ENCODE data around the gene ANKRD34C. TPM values are rescaled to one million over a fixed set of nuclear protein-coding genes. Genes with fewer than 3 reads are reported as not detected.

ANKRD34C gene
- total RNA-seq, 1 donor from 2014 or later = not detected

DNA sequence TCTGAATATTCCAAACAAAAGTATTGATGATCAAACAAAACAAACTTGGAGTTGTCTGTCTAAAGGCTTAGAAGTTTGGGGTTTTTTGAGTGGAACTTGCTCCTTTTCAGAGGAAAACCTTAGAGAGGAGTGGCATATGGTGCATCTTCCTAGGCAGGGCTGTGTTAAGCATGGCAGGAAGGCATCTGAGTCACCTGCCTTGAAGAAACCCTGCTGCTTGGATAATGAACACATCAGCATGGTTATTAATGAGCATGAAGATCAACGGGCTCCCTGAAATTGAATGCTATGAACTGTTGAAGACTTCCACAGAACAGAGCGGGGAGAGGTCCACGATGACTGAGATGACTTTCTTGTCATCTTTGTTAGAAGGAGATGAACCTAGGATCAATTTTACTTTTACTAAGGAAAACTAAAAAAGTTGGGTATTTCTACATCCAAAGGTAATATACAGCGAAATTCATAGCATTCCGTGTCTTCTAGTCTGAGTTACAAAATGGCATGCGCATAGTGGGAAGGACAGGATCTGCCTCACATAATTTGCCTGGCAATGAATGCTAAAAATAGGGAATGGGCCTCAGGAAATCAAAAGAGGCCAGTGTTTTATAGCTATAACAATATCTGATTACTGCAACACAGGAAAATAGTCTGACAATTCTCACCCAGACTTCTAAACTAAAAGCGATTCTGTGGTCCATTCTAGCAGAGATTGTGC lies 16.8 kb downstream of the ANKRD34C start:
- no peak overlapping the region for H3K4me3 ChIP-seq
- no peaks in the 10 kb centered on the region for H3K4me1 ChIP-seq
- no peaks in the 10 kb centered on the region for H3K36me3 ChIP-seq
- intact Hi-C loops (cut with DNase I) = no loop called here
- H3K27me3 ChIP-seq = no peaks in the 10 kb centered on the region
- no peak overlapping the region for H3K27ac ChIP-seq
- TF ChIP-seq, protein P1, sequence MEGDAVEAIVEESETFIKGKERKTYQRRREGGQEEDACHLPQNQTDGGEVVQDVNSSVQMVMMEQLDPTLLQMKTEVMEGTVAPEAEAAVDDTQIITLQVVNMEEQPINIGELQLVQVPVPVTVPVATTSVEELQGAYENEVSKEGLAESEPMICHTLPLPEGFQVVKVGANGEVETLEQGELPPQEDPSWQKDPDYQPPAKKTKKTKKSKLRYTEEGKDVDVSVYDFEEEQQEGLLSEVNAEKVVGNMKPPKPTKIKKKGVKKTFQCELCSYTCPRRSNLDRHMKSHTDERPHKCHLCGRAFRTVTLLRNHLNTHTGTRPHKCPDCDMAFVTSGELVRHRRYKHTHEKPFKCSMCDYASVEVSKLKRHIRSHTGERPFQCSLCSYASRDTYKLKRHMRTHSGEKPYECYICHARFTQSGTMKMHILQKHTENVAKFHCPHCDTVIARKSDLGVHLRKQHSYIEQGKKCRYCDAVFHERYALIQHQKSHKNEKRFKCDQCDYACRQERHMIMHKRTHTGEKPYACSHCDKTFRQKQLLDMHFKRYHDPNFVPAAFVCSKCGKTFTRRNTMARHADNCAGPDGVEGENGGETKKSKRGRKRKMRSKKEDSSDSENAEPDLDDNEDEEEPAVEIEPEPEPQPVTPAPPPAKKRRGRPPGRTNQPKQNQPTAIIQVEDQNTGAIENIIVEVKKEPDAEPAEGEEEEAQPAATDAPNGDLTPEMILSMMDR (IDR thresholded peaks at IDR 0.05) = no peak
- H3K9me3 ChIP-seq = no peaks in the 10 kb centered on the region
- no peak for DNase-seq (ENCODE audit: low spot score in 2 of 2)

GRCh38 chr15:79299841-79300235 lies 17.3 kb downstream of the ANKRD34C start:
- intact Hi-C loops (cut with DNase I) = no loop called here
- TF ChIP-seq, protein P1 (IDR thresholded peaks at IDR 0.05) = no peak
- no peak overlapping the region for H3K4me3 ChIP-seq
- H3K4me1 ChIP-seq = no peaks in the 10 kb centered on the region
- DNase-seq (ENCODE audit: low spot score in 2 of 2) = no peak
- no peaks in the 10 kb centered on the region for H3K9me3 ChIP-seq
- H3K27ac ChIP-seq = no peak overlapping the region
- no peaks in the 10 kb centered on the region for H3K36me3 ChIP-seq
- no peaks in the 10 kb centered on the region for H3K27me3 ChIP-seq

DNA sequence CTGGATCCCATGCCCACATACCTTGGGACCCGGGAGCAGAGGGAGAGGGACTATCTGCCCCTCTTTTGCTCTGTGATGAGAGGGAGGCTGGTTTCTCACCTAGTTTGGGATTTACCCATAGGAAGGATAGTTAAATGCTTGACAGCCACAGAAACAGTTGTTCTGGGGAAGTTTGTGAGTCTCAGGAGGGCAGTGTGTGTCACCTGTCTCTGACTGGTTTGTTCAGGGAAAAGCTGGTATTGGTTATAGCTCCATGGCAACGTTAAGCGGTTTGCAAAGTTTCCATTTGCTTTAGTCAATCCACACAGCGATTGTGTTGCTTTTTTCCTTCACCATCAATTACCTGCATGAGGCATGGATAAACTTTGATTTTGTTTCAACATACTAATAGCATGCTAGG lies 24.7 kb downstream of the ANKRD34C start:
- Histone ChIP-seq H3K27me3 (no peaks in the 10 kb centered on the region), H3K9me3 (no peaks in the 10 kb centered on the region), H3K4me3 (no peak overlapping the region), H3K27ac (no peak overlapping the region), H3K36me3 (no peaks in the 10 kb centered on the region), H3K4me1 (peaks cover 0 to 2% of the 10 kb centered on the region in 2 donors)
- TF ChIP-seq, protein P1 (IDR thresholded peaks at IDR 0.05) = no peak
- no peak for DNase-seq (ENCODE audit: low spot score in 2 of 2)
- intact Hi-C loops (cut with DNase I) = no loop called here

GRCh38 chr15:79308874-79309273 lies 26.4 kb downstream of the ANKRD34C start:
- Histone ChIP-seq H3K27me3 (no peaks in the 10 kb centered on the region), H3K27ac (no peak overlapping the region), H3K36me3 (peaks cover 0 to 2% of the 10 kb centered on the region in 2 donors), H3K9me3 (no peaks in the 10 kb centered on the region), H3K4me1 (peaks cover 0 to 2% of the 10 kb centered on the region in 2 donors), H3K4me3 (no peak overlapping the region)
- intact Hi-C loops (cut with DNase I) = no loop called here
- DNase-seq (ENCODE audit: low spot score in 2 of 2) = no peak
- TF ChIP-seq, protein P1 (IDR thresholded peaks at IDR 0.05) = no peak

DNA sequence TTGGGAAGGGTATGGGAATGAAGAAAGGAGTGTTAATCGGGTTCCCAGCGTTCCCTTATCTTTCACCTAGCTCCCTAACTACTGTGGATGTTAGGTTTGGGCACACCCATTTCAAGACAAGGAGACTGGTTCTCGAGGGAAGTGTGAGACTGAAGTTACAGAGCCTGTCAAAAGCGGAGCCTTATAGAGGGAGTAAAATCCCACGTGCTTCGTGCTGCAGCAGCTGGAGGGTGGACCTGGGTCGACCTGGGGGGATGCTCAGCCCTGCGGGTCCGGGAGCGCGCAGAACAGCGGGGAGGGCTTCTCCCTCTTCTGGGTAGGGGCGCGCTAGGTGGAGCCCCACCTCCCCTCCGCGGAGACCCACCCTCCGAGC lies 28.1 kb downstream of the ANKRD34C start:
- peak overlapping the region; percentile 60 to 78 for H3K4me3 ChIP-seq
- TF ChIP-seq, protein P1 (IDR thresholded peaks at IDR 0.05) = no peak
- H3K36me3 ChIP-seq = peaks cover 13 to 20% of the 10 kb centered on the region in 2 donors

More for the DNA sequence above, 28.1 kb downstream of the ANKRD34C start:
- no peaks in the 10 kb centered on the region for H3K9me3 ChIP-seq
- peaks cover 0 to 2% of the 10 kb centered on the region in 2 donors for H3K4me1 ChIP-seq
- intact Hi-C loops (cut with DNase I) = no loop called here
- no peaks in the 10 kb centered on the region for H3K27me3 ChIP-seq
- DNase-seq (ENCODE audit: low spot score in 2 of 2) = no peak
- H3K27ac ChIP-seq = no peak overlapping the region
